HG03342 (cell line): Measurements from ENCODE around the gene GEN1.

Experiments used
- ATAC-seq: cut with Tn5 transposase; IDR thresholded peaks from one replicate; pipeline ENCODE4 v1.9.1; 2021; ENCODE audit warnings: mild to moderate bottlenecking, moderate library complexity; ENCODE audit not compliant: unreplicated experiment

GEN1 gene

GRCh38 chr2:17752892-17753802 lies 791 bp upstream of the GEN1 start:
- peak; percentile 38 for ATAC-seq

- ATAC-seq = no peak
These were observed 961 bp downstream of the GEN1 start for GRCh38 chr2:17754773-17755425.

GRCh38 chr2:17756668-17757067 lies 2.7 kb downstream of the GEN1 start:
- no peak for ATAC-seq

- no peak for ATAC-seq
These were observed 3.4 kb downstream of the GEN1 start for GRCh38 chr2:17757321-17757720.

- ATAC-seq = no peak
These were observed 4.2 kb downstream of the GEN1 start for GRCh38 chr2:17758118-17758517.

GRCh38 chr2:17759805-17760204 lies 5.9 kb downstream of the GEN1 start:
- no peak for ATAC-seq

GRCh38 chr2:17762451-17762850 lies 8.5 kb downstream of the GEN1 start:
- ATAC-seq = no peak

- no peak for ATAC-seq
These were observed 9.8 kb downstream of the GEN1 start for GRCh38 chr2:17763641-17764333.

- no peak for ATAC-seq
These were observed 11.5 kb downstream of the GEN1 start for GRCh38 chr2:17765398-17765797.

- ATAC-seq = no peak
These were observed 15.0 kb downstream of the GEN1 start for GRCh38 chr2:17768894-17769293.

- no peak for ATAC-seq
These were observed 18.0 kb downstream of the GEN1 start for GRCh38 chr2:17771956-17772355.

GRCh38 chr2:17772532-17772931 lies 18.6 kb downstream of the GEN1 start:
- ATAC-seq = no peak

- no peak for ATAC-seq
These were observed 26.6 kb downstream of the GEN1 start for GRCh38 chr2:17780546-17780945.

GRCh38 chr2:17781482-17781881 lies 27.5 kb downstream of the GEN1 start:
- ATAC-seq = no peak

GRCh38 chr2:17786727-17787126 lies 32.8 kb downstream of the GEN1 start:
- ATAC-seq = no peak

- no peak for ATAC-seq
These were observed 34.8 kb downstream of the GEN1 start for GRCh38 chr2:17788773-17789172.

GRCh38 chr2:17790536-17790935 lies 36.6 kb downstream of the GEN1 start:
- ATAC-seq = no peak

GRCh38 chr2:17791121-17791816 lies 37.3 kb downstream of the GEN1 start:
- ATAC-seq = no peak

- no peak for ATAC-seq
These were observed 37.8 kb downstream of the GEN1 start for GRCh38 chr2:17791817-17792130.

- peak; percentile 52 for ATAC-seq
These were observed 38.6 kb downstream of the GEN1 start for GRCh38 chr2:17792515-17792914.

GRCh38 chr2:17793296-17793695 lies 39.4 kb downstream of the GEN1 start:
- ATAC-seq = no peak
